Left lung (tissue), 14 donors: ENCODE measurements around the gene FBXW4. TPM values are rescaled to one million over a fixed set of nuclear protein-coding genes. Genes with fewer than 3 reads are reported as not detected.

Experiments used
- ATAC-seq: fragments of 200-7000 bp; cut with Tn5 transposase; one replicate; pipeline ENCODE4 v1.9.1; 2020; ENCODE audit warnings: moderate library complexity
- DNase-seq, 4 donors: peaks; one replicate each; pipeline ENCODE4 v3.0.0-alpha.2; 2013 to 2020
- H3K27ac ChIP-seq, 2 donors: fragments of 200-600 bp; sonication (generic) in 1 of 2; one replicate each; pipeline versions ENCODE4 v1.5.0 to v1.8.0; 2020 to 2021
- H3K27me3 ChIP-seq, 2 donors: fragments of 200-600 bp; sonication (generic) in 1 of 2; one replicate each; pipeline versions ENCODE4 v1.5.0 to v1.8.0; 2020 to 2021
- H3K36me3 ChIP-seq, 2 donors: fragments of 200-600 bp; sonication (generic) in 1 of 2; one replicate each; pipeline versions ENCODE4 v1.5.0 to v1.8.0; 2020 to 2021
- H3K4me1 ChIP-seq, 2 donors: fragments of 200-600 bp; one replicate each; pipeline ENCODE4 v1.8.0; 2021
- H3K4me3 ChIP-seq, 2 donors: fragments of 200-600 bp; sonication (generic) in 1 of 2; one replicate each; pipeline versions ENCODE4 v1.5.0 to v1.8.0; 2020 to 2021; ENCODE audit warnings: mild to moderate bottlenecking in 1 of 2
- H3K9me3 ChIP-seq, 2 donors: fragments of 200-600 bp; sonication (generic) in 1 of 2; one replicate each; pipeline versions ENCODE4 v1.5.0 to v1.8.0; 2020 to 2021
- intact Hi-C, 2 donors: fragments of 100-400 bp; cut with DNase I; formaldehyde crosslinking; loops; one replicate each; pipeline versions ENCODE4 v1.11.2 to v1.14.2; 2022
- long read RNA-seq, 12 donors: library from polyadenylated mRNA in 2 of 12; unstranded in 2 of 12; transcript quantifications; one replicate each; pipeline ENCODE4 v2.0.0 and lab custom pipeline, GENCODE V29; 2019 to 2026
- polyA plus RNA-seq, 6 donors: library from polyadenylated mRNA; unstranded; fragments of 120-200 nt; gene quantifications; one replicate each; pipeline ENCODE4 v1.2.1, GENCODE V29; 2013; ENCODE audit not compliant: insufficient read length in 6 of 6
- total RNA-seq, 2 donors: library from RNA; stranded (reverse); fragmentation: NEBNext Ultra II Directional; extraction: Animal tissue kit (Norgen Biotek cat#: 25700); gene quantifications; one replicate each; pipeline ENCODE4 v1.2.1, GENCODE V29; 2021
- TF ChIP-seq, protein P1 (sequence below), 2 donors: fragments of 200-600 bp; sonication (generic) in 1 of 2; IDR thresholded peaks; one replicate each; pipeline versions ENCODE4 v1.5.0 to v1.8.0; 2021; ENCODE audit warnings: antibody characterized with exemption in 2 of 2
- donor health status: DM: no; HTN: yes; CAD: no.
- donor health status: DM: no; HTN: no; CAD: no.

FBXW4 gene, protein sequence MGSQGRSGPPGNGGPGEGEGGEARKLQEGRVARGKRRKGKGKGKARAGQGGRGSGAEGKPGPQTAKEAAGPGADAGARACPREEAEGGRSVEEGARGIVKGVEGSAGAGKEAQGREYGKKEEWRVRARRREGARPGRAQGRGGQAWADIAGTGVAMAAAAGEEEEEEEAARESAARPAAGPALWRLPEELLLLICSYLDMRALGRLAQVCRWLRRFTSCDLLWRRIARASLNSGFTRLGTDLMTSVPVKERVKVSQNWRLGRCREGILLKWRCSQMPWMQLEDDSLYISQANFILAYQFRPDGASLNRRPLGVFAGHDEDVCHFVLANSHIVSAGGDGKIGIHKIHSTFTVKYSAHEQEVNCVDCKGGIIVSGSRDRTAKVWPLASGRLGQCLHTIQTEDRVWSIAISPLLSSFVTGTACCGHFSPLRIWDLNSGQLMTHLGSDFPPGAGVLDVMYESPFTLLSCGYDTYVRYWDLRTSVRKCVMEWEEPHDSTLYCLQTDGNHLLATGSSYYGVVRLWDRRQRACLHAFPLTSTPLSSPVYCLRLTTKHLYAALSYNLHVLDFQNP
- 10 to 100 TPM; 53.7 to 57.0 TPM for total RNA-seq
- 10 to 100 TPM; 40.0 to 53.2 (median 48.0) TPM for polyA plus RNA-seq
- long read RNA-seq, donor 1, partial matches to known transcripts: 0 of 4 reads
- long read RNA-seq, donor 1, other reads (novel, unspliced or antisense): 0 of 4 reads
- long read RNA-seq, donor 2, partial matches to known transcripts: 0 of 3 reads
- long read RNA-seq, donor 2, other reads (novel, unspliced or antisense): 0 of 3 reads
- long read RNA-seq, donor 3, partial matches to known transcripts: 0 of 2 reads
- long read RNA-seq, donor 3, other reads (novel, unspliced or antisense): 0 of 2 reads
- long read RNA-seq, donor 4, partial matches to known transcripts: 1 of 1 reads
- long read RNA-seq, donor 4, other reads (novel, unspliced or antisense): 0 of 1 reads
- long read RNA-seq, donor 5, partial matches to known transcripts: 0 of 1 reads
- long read RNA-seq, donor 5, other reads (novel, unspliced or antisense): 0 of 1 reads
- long read RNA-seq, donor 6, partial matches to known transcripts: 0 of 2 reads
- long read RNA-seq, donor 6, other reads (novel, unspliced or antisense): 0 of 2 reads
- long read RNA-seq, donor 7, partial matches to known transcripts: 0 of 4 reads
- long read RNA-seq, donor 7, other reads (novel, unspliced or antisense): 0 of 4 reads
- long read RNA-seq, donor 8, transcript FBXW4-201 (9 exons, 2,483 nt): major isoform, 5 of 7 reads
- long read RNA-seq, donor 8, partial matches to known transcripts: 0 of 7 reads
- long read RNA-seq, donor 8, other reads (novel, unspliced or antisense): 0 of 7 reads
- long read RNA-seq, donor 9: 0 reads
- long read RNA-seq, donor 10, partial matches to known transcripts: 1 of 2 reads
- long read RNA-seq, donor 10, other reads (novel, unspliced or antisense): 1 of 2 reads
- long read RNA-seq, donor 11, partial matches to known transcripts: 0 of 3 reads
- long read RNA-seq, donor 11, other reads (novel, unspliced or antisense): 0 of 3 reads
- long read RNA-seq, donor 12, partial matches to known transcripts: 5 of 8 reads
- long read RNA-seq, donor 12, other reads (novel, unspliced or antisense): 0 of 8 reads

DNA sequence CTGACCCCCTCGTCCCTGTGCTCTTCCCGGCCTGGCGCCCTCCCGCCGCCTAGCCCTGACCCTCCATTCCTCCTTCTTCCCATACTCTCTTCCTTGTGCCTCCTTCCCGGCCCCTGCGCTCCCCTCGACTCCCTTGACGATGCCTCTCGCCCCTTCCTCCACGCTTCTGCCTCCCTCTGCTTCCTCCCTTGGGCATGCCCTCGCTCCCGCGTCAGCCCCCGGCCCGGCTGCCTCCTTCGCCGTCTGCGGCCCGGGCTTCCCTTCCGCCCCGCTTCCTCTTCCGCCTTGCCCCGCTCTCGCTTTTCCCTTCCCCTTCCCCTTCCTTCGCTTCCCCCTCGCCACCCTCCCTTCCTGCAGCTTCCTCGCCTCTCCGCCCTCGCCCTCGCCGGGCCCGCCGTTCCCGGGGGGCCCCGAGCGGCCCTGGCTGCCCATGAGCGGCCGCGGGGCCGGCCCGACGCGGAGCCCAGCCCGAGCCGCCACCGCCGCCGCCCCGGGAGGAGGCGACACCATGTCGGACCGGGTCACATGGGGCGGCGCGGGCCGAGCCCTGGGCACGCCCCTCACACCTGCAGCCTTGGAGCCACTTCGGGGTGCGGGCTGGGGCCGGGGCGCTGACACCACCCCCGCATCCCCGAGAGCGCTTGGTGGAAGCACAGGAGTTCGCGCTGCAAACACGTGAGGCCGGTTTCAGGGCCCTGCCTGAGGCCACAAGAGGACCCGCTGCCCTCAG lies at the start of gene FBXW4:
TSS of gene FBXW4 (minus strand) at position 497 of the 730 bp plus-strand sequence. CDS start at position 432, 65 bp downstream.
- peaks cover 23 to 48% of the 10 kb centered on the region in 2 donors for H3K4me1 ChIP-seq
- H3K9me3 ChIP-seq: no peaks in the 10 kb centered on the region
- H3K27me3 ChIP-seq: no peaks in the 10 kb centered on the region
- H3K27ac ChIP-seq: peak within 1 kb of the TSS; percentile 95 to 96
- TF ChIP-seq, protein P1, sequence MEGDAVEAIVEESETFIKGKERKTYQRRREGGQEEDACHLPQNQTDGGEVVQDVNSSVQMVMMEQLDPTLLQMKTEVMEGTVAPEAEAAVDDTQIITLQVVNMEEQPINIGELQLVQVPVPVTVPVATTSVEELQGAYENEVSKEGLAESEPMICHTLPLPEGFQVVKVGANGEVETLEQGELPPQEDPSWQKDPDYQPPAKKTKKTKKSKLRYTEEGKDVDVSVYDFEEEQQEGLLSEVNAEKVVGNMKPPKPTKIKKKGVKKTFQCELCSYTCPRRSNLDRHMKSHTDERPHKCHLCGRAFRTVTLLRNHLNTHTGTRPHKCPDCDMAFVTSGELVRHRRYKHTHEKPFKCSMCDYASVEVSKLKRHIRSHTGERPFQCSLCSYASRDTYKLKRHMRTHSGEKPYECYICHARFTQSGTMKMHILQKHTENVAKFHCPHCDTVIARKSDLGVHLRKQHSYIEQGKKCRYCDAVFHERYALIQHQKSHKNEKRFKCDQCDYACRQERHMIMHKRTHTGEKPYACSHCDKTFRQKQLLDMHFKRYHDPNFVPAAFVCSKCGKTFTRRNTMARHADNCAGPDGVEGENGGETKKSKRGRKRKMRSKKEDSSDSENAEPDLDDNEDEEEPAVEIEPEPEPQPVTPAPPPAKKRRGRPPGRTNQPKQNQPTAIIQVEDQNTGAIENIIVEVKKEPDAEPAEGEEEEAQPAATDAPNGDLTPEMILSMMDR (IDR thresholded peaks at IDR 0.05): no peak
- DNase-seq (peak; percentile 51 to 93 (median 62)), ATAC-seq (peak; percentile 71)
- no peaks in the 10 kb centered on the region for H3K36me3 ChIP-seq
- H3K4me3 ChIP-seq: peak within 1 kb of the TSS; percentile 80 to 82
- intact Hi-C loops: no loop called here

DNA sequence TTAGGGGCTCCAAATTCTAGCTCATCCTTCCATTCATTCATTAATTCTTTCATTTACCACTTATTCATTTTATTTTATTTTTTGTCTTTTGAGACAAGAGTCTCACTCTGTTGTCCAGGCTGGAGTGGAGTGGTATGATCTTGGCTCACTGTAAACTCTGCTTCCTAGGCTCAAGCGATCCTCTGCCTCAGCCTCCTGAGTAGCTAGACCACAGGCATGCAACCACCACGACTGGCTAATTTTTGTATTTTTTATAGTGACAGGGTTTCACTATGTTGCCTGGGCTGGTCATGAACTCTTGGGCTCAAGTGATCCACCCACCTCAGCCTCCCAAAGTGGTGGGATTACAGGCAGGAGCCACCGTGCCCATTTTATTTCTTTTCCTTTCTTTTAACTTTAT lies 49.3 kb upstream of the FBXW4 start:
- Histone ChIP-seq H3K27me3 (peaks cover 0 to 20% of the 10 kb centered on the region in 2 donors), H3K27ac (no peak overlapping the region), H3K36me3 (no peaks in the 10 kb centered on the region), H3K4me1 (no peaks in the 10 kb centered on the region), H3K4me3 (no peak overlapping the region), H3K9me3 (no peaks in the 10 kb centered on the region)
- ATAC-seq: no peak
- DNase-seq: no peak
- intact Hi-C loops: no loop called here
- TF ChIP-seq, protein P1 (IDR thresholded peaks at IDR 0.05): no peak

DNA sequence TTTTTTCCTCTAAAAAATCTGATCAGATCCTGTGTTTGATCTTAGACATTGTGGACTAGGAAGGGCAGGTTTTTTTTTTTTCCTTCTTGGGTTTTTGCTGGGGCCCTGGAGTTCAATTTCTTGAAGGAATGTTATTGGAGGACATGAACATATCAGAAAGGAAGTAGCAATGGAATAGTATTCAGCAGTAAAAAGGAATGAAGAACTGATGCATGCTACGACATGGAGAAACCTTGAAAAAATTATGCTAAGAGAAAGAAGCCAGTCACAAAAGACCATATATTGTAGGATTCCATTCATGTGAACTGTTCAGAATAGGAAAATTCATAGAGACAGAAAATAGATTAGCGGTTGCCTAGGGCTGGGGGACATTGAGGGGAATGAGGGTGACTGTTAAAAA lies 47.0 kb upstream of the FBXW4 start:
- H3K36me3 ChIP-seq: no peaks in the 10 kb centered on the region
- DNase-seq: no peak
- intact Hi-C loops: no loop called here

DNA sequence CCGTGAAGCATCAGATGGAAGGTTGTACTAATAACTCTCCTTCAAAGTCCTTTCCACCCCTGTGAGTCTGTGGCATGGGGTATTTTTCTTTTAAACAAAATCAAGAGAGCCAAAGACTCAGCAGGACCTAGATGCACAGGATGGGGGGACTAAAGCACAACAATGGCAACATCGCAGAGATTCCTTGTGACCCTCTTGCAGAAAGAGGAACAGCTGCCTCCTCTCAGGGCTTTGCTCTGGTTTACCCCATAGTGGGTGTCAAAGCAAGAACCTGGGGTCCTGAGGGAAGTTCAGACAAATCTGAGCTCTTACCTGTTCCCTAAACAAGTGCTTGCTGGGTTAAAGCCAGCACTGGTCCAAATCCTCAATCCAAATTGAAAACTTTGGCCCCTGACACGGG lies 41.7 kb upstream of the FBXW4 start:
- no peak overlapping the region for H3K27ac ChIP-seq
- ATAC-seq (no peak), DNase-seq (no peak)
- H3K27me3 ChIP-seq: peaks cover 0 to 32% of the 10 kb centered on the region in 2 donors
- no peaks in the 10 kb centered on the region for H3K9me3 ChIP-seq
- H3K36me3 ChIP-seq: no peaks in the 10 kb centered on the region
- H3K4me1 ChIP-seq: no peaks in the 10 kb centered on the region
- TF ChIP-seq, protein P1 (IDR thresholded peaks at IDR 0.05): no peak
- intact Hi-C loops: no loop called here
- no peak overlapping the region for H3K4me3 ChIP-seq

More for the DNA sequence above, 47.0 kb upstream of the FBXW4 start:
- Histone ChIP-seq H3K4me1 (no peaks in the 10 kb centered on the region), H3K27ac (no peak overlapping the region), H3K9me3 (no peaks in the 10 kb centered on the region), H3K27me3 (peaks cover 0 to 23% of the 10 kb centered on the region in 2 donors), H3K4me3 (no peak overlapping the region)
- TF ChIP-seq, protein P1 (IDR thresholded peaks at IDR 0.05): no peak
- no peak for ATAC-seq
